Stimulated activated CD8-positive, alpha-beta memory T cell treated with anti-CD3 and anti-CD28 coated beads, Interleukin-12 subunit alpha, Interleukin-12 subunit beta, amount 100 ng/mL, for 1 hour (primary cell): ENCODE data around the gene CRTAC1.

Experiments
- DNase-seq: peaks from one replicate; pipeline ENCODE4 v3.0.0-alpha.2; 2020; ENCODE audit warnings: low read depth

The CRTAC1 gene

DNA sequence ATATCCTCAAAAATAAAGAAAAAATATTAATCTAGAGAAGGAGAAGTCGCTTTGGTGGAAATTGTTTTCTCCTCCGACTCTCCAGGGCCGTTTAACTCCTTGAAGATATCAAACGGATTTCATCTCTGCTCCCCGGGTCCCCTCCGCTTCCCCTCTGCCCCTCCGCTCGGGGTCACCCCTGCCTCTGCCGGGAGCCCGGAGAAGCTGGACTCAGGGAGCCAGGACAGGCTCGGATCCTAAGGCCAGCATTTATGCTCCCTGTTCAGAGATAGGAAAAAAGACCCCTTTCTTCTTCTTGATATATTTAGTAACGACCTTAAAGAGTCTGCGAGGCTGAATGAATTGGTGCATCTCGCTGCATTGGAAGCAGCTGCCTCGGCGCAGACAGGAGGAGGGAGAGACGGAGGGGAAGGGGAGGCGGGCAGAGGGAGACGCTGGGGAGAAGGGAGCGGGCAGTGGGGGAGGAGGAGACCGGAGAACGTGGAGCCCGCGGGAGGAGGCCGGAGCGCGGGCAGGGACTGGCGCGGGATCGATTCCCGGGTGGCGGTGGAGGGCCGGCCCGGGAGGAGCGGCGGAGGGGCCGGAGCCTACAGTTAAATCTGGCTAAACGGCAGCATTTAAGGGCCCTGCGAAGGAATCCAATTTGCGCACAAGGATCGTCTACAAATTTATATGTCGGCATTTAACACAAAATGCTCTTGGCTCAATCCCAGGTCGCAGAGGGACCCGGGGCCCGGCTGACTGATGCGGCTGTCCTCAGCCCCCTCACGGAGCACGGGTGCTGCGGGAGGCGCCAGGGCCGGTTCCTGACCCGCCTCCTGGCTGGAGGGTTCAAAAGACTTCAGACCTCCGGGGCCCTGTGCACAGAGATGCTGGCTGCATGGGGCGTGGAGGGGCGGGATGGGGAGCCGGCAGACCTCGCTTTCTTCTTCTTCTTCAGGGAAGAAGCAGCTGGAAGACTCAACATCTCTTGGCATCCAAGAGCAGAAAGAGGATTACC lies 55.6 kb downstream of the CRTAC1 start:
- no peak for DNase-seq

DNA sequence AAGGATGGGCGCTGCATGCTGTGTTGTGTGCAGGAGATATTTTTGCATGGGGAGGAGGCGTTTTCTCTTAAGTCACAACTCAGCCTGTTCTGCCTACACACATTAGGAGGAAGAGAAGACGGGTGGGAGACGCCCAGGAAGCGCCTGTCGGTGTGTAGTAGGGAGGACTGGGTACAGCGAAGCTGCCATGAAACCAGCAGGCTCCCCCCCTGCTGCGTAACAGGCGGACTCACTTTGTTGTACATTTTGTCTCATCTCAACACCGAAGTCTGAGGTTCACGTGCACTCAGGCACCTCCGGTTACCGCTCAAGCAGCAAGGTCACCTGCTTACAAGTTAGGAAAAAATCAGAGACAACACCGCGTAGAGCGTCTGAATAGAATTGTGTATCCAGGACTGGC lies 56.3 kb downstream of the CRTAC1 start:
- DNase-seq: no peak

DNA sequence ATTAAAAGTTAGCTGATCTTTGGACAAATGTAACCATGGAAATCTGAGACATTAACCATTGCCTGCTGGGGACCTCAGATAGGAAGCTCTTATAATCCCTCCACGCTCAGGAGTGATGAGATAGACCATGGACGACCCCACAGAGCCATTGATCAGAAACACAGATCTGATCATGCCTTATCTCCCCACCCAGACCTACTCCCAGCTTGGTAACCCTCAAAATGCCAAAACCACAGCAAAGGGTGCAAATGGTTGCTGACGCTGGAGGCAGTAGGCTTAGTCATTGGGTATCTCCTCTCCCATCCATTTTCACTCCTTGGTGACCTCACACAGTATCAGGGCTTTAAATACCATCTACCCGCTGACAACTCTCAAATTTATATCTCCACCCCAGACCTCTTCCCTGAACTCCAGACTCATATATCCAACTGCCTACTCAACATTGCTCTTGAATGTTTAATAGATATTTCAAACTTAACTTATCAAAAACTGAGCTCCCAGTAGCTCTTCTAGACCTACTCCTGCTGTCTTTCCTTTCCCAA lies 60.8 kb downstream of the CRTAC1 start:
- DNase-seq: no peak

DNA sequence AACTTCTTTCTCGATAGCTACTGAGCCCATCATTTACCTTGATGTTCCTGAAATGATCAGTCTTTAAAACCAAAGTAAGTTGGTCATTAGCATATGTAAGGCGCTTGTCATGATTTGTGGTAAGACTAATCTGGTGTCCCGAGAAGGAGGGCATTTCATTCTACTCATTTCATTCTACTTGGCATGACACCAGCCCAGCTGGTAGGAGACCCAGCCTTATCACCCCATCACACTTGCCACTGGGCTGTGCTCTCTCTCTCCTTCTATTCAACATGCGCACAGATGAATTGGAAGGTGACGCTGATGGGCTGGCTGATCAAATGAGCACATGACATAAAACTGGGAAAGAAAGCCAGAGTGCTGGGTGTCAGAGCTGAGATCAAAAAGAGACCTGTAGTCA lies 65.7 kb downstream of the CRTAC1 start:
- DNase-seq: no peak

DNA sequence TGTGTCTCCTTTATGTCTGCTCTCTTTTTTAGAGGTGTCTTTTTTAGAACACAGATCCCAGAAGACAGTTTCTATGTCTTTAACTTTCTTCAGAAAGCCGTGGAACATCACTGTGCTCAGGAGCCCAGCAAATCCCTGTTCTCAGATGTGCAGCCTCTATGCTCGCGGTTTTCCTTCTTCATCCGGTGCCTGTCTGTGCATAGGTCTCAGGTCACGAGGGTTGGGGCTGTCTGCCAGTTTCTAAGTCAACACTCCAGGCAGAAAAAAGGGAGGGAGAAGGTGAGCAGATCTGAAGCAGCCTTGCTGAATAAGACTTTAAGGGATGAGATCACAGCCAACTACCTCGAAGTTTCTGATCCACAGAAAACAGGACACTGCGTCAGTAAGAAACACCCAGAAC lies 68.5 kb downstream of the CRTAC1 start:
- DNase-seq: no peak

DNA sequence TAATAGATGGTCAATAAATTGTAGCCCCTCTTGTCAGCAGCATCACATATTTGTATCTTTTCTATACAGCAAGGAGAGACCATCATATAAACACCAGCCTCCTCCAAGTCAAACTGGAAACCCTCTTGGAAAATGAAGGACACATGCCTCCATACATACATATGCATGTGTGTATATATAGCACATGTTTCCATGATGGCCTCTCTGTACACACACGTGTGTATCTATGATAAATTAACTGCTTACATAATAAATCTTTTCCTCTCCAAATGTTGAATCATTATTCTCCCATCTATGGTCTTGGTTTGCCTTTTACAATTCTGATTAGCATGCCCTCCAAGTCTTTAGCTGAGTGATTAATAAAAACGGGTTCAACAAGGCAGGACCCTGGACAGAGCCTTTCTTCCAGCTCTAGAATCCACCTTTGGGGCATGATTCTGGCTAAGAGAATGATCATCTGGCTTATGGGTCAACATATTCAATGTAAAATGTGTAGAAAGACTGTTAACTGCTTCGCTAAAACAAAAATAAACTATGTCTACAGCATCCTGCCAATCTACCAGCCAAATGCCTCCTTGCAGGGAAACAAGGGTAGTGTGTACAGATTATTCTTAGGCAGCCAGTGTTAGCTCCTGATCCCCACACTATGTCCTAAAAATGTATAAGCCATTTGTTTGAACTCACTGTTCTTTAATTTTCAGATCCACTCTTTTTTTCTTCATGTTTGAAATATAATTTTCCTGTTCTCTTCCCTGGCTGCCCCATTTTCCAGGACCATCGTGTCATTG lies 70.0 kb downstream of the CRTAC1 start:
- no peak for DNase-seq

DNA sequence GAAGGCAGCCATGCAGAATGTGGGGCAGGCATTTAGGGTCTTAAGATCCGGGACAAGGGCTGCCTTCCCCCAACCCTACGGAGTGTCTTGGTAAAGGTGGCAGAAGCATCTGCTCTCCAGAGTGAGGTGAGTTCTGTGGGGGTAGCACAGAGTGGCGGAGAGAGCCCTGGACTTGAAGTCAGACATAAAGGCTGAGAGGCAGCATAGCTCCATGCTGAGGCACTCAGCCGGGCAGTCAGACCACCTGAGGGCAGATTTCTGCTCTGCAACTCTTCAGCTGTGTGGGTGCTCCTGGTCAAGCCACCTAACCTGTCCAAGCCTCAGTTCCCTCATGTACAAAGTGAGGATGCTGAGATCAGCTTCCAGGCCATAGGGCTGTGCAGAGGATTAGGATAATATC lies 81.0 kb downstream of the CRTAC1 start:
- DNase-seq: no peak

DNA sequence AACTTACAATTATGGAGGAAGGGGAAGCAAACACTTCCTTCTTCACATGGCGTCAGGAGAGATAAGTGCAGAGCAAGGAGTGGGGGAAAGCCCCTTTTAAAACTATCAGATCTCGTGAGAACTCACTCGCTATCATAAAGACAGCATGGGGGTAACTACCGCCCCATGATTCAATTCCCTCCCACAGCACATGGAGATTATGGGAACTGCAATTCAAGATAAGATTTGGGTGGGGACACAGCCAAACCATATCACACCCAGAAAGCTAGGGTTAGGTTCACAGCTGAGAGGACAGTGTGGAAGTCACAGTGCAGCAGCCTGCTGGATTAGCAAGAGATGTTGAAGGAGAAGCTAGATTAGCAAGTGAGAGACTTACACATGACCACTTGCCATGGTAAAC lies 81.6 kb downstream of the CRTAC1 start:
- no peak for DNase-seq

DNA sequence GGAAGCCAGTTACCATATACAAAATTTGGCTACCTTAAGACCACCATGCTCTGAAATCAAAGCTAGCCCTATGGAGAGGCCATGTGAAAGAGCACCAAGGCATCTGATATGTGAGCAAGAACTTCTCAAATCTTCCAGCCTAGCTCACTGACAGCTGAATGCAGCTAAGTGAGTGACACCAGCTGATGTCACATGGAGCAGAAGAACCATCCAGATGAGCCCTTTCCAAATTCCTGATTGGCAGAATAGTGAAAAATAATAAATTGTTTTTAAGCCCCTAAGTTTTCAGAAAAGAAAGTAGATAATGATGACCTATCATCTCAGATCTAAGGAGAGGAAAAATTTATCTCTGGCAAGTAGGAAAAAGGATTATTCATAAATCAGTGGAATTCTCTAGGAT lies 85.6 kb downstream of the CRTAC1 start:
- DNase-seq: no peak

DNA sequence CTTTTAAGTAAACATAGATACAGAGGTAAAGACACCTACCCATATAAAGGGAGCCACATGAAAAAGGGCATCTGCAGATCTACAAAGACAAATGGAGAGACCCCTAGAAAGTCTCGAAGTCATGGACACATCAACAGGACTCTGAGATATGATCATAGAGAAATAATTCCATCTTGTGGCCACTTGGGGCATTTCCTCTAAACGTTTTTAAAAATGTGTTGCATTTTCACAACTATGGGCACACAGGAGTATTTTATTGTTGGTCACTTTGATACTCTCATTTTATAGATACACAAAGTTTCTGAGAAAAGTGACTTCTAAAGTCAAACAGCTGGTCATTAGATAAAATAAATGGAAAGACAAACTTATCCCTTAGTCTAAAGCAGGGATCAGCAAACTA lies 87.1 kb downstream of the CRTAC1 start:
- no peak for DNase-seq

DNA sequence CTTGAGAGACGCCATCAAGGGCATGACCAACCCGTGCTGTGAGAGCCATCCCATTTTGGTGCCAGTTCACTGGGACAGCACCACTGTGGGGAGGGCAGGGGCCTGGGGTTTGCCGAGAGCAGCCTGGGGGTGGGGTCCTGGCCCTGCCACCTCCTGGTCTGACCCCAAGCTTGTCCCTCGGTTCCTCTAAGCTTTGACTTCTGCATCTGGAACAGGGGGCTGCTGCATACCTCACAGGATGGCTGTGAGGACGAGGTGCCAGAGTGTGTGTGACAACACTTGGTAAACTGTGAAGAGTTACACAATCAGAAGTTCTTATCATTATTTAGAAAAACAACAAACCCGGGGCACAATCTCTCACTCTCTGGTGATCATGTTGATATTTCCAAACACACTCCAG lies 89.9 kb downstream of the CRTAC1 start:
- DNase-seq: no peak

DNA sequence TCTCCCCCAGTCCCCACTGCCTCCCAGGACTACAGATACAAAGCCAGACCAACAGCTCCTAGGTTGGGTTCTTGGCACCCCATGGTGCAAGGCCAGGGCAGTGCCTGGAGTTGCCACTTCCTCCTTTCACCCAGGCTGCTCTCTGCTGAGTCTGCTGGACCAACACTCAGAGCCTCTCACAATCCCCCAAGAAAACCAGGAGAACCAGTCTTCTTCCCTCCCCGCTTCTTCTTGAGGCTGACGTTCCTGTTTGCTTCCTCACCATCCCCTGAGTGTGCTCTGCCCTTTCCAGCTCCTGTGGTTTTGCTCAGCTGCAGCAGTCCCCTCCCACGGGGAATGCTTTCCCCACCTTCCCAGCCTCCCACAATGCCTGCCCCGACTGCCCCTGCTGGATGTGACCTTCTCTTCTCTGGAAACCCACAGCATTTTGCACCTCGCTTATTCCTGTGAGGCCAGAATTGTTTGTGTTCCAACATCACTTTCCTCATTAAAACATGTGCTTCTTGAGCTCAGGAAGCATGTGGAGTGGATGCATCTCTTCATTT lies 90.9 kb downstream of the CRTAC1 start:
- no peak for DNase-seq

DNA sequence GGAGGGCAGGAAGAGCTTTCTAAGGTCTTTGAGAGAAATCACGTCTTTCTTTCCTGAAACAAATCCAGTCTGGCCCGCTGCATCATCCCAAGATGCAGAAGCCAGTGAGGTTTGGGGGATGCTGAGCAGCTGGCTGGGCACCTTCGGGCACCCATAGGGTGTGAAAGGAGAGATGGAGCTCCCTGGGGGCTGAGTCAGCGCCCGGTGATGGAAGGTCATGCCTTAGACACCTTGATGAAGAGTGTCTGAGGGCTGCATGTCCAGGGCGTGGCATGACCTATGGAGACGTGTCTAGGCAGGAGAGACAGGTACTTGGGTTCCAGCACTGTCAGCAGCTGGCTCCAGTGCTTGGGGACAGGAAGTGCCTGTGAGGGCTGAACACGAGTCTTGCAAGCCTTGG lies 92.5 kb downstream of the CRTAC1 start:
- no peak for DNase-seq

DNA sequence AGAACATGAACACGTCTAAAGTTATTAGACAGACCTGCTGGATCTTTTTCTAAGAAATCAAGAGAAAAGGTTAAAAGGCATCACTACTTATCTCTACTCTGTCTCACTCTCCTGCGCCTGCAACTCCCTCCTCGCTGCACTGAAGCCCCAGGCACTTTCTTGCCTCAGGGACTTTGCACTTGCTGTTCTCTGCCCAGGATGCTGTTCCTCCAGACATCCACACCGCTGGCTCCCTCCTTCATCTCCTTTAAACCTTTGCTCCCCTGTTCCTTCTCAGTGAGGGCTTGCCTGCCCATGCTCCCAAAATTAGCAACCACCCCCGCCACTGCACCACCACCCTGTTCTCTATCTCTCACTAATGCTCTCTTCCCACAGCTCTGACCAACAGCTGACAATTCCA lies 93.4 kb downstream of the CRTAC1 start:
- no peak for DNase-seq

DNA sequence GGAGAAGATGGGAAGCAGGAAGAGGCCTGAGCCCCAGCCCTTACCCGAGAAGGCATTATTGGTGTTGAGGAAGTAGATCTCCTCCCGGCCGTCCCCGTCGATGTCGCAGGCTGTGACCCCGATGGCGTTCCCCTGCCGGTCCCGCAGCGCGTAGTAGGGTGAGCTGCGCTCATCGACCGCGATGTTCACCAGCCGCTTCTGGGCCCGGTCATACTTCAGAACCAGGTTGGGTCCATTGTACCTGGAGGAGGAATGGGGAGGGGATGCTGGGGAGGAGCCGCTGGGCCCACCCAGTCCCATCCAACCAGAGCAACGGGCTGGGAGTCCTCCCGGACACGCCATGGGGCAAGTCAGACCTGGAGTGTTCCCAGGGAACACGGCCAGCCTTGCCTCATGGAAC lies 94.3 kb downstream of the CRTAC1 start:
- no peak for DNase-seq

DNA sequence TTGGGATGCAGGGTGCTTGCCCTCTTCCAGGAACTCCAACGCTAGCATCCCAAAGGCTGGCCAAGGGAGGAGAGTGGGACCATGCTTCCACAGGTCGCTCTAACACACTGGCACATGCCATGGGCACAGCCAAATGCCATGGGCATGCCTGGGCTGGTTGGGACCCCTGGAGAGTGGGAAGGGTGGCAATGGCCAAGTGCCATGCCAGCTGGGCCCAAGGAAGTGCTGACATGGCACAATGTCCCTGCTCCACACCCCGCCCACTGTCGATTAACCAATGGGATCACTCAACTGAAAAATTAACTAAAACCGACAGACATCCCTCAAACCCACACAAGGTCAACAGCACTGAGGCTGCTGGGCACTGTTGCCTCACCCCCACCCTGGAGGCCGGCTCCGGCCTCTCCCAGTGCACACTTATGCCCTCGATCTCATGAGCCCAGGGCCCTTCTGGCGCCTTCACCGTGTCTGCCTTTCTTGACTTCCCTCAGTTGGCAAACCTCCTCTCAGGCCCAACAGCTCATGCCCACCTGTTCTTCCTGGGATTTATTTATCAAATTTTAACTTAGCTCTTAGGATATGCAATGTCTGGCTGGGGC lies 97.4 kb downstream of the CRTAC1 start:
- no peak for DNase-seq

DNA sequence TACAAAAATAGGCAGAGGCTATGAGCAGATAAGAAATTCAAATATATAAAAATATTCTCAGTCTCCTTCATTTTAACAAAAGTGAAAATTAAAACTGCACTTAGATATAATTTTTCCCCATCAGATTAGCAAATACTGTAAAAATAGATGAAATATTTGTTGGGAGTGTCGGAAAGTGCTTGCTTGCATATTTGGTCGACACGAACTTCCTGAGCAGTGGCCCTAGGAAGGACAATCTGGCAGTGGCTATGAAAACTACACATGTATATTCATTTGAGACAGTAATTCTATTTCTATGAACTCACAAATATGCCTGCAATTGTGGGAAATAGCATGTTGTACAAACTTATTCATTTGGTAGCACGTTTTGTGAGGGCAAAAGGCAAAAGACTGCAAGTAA lies 99.4 kb downstream of the CRTAC1 start:
- no peak for DNase-seq

DNA sequence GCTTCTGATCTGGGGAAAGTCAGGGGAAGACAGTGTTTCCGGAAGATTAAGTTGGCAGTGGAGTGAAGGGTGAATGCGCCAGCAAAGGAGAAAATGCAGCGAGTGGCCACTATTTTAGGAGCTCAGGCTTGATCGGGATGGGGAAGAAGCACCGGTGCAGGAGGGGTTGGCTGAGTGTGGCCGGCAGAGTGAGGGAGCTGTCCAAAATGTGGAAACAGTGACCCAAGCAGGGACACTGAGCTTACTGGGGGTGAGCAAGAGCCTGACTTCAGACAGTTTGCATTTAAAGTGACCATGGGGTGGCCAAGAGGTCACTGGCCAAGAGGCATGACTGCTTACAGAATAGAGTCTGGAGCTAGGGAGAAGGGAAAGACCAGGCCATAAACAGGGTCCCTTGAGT lies 101.5 kb downstream of the CRTAC1 start:
- DNase-seq: no peak

DNA sequence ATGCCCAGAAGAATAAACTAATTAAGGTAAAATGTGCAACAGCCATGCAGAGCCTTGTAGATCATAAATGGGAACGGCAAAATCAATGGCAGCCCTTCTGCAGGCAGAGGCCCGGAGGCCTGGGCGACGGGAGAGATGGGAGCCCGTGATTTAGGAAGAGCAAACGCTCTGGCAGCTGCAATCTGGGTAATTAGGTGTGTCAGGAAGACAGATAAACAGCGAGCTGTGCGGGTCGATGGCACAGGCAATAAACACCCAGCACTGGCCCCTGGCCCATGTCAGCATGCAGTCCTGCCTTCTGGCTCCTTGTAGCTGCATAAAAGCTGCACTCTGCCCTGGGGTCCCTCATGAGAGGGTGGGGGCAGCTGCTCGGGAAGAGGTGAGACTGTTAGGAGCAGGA lies 102.8 kb downstream of the CRTAC1 start:
- DNase-seq: no peak

DNA sequence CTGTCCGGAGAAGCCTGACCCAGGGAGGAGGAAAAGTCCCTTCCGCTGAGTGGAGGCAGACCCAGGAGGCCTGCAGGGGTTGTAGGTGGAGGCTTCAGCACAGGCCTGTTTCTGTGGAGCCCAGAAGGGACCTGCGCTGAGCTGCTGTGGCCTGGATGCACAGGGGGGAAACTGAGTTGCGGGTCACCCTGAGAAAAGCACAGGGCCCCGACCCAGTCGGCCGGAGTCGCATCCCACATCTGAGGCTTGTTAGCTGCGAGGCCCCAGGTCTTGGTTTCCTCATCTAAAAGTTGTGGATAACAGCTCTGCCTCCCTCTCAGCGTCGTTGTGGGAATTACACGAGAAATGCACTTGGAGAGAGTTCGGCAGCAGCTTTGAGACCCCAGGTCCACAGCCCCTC lies 104.4 kb downstream of the CRTAC1 start:
- no peak for DNase-seq

DNA sequence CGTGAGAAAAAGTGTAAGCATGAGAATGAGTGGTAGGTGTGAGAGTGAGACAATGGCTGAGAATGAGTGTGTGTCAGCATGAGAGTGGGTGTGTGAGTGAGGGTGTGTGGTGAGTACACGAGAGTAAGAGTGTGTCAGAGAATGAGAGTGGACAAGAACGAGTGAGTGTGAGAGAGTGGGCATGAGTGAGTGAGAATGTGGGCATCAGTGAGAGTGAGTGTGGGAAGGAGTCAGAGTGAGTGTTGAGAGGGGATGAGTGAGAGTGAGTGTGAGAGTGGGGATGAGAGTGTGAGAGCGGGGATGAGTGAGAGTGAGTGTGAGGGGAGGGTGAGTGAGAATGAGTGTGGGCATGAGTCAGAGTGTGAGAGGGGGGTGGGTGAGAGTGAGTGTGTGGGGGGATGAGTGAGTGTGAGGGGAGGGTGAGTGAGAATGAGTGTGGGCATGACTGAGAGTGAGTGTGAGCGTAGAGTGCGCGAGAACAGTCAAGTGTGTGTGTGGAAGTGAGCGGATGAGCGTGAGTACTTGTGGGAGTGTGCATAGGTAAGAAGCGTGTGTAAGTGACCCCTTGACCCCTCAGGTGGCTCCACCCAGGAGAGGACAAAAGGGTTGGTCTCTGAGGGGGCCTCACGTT lies 105.0 kb downstream of the CRTAC1 start:
- no peak for DNase-seq

DNA sequence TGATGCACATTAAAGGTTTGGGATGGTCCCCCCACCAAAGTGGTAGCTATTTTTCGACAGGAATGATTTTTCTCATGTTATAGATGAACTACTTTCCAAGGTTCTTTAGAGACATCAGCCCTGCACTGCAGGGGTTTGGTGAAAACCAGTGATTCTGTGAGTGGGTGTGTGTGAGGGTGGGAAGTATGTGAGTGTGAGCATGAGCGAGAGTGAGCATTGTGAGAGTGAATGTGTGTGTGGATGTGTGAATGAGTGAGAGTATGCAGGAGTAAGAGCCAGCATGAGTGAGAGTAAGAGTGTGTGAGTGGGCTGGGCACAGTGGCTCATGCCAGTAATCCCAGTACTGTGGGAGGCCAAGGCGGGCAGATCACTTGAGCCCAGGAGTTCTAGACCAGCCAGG lies 105.7 kb downstream of the CRTAC1 start:
- DNase-seq: no peak
